ENCODE data around the gene C1orf159. TPM values are rescaled to one million over a fixed set of nuclear protein-coding genes. Genes with fewer than 3 reads are reported as not detected.

Gene C1orf159
- polyA plus RNA-seq, 1 donor (not counting 4 experiments of a cell fraction or from before 2014, with no cell fraction given) = 6.1 TPM

GRCh38 chr1:1075148-1075935, 40.5 kb downstream of the C1orf159 start:
- DNase-seq (ENCODE audit: low read depth, low spot score) (no peak), FAIRE-seq (no peak)
- H3K4me1 ChIP-seq (ENCODE audit: control insufficient read depth, extremely low read depth, insufficient read depth, low read length) = peaks cover 26% of the 10 kb centered on the region
- H3K36me3 ChIP-seq (ENCODE audit: control insufficient read depth in 2 of 2, extremely low read depth in 1 of 2, insufficient read depth in 2 of 2, low read length in 2 of 2) = no peaks in the 10 kb centered on the region
- no peaks in the 10 kb centered on the region for H4K20me1 ChIP-seq (ENCODE audit: control insufficient read depth, extremely low read depth, insufficient read depth, low read length)
- no peak overlapping the region for H2AFZ ChIP-seq (ENCODE audit: control insufficient read depth, low read length)
- H3K27me3 ChIP-seq (ENCODE audit: control insufficient read depth, extremely low read depth, insufficient read depth, low read length) = peaks cover 10% of the 10 kb centered on the region
- no peaks in the 10 kb centered on the region for H3K9me1 ChIP-seq (ENCODE audit: control insufficient read depth, extremely low read depth, insufficient read depth, low read length)
- no peaks in the 10 kb centered on the region for H3K79me2 ChIP-seq (ENCODE audit: control insufficient read depth, insufficient read depth, low read length)
- no peak overlapping the region for H3K4me2 ChIP-seq (ENCODE audit: control insufficient read depth, extremely low read depth, insufficient read depth, low read depth, low read length)
- H3K4me3 ChIP-seq (ENCODE audit: control insufficient read depth in 2 of 3, extremely low read depth in 1 of 3, insufficient read depth in 2 of 3, low read depth in 1 of 3, low read length in 3 of 3) = no peak overlapping the region
- H3K9me3 ChIP-seq (ENCODE audit: control insufficient read depth, low read depth, low read length) = no peaks in the 10 kb centered on the region
- no peak overlapping the region for H3K9ac ChIP-seq (ENCODE audit: control insufficient read depth, extremely low read depth, insufficient read depth, low read length)
- TF ChIP-seq, protein P1, sequence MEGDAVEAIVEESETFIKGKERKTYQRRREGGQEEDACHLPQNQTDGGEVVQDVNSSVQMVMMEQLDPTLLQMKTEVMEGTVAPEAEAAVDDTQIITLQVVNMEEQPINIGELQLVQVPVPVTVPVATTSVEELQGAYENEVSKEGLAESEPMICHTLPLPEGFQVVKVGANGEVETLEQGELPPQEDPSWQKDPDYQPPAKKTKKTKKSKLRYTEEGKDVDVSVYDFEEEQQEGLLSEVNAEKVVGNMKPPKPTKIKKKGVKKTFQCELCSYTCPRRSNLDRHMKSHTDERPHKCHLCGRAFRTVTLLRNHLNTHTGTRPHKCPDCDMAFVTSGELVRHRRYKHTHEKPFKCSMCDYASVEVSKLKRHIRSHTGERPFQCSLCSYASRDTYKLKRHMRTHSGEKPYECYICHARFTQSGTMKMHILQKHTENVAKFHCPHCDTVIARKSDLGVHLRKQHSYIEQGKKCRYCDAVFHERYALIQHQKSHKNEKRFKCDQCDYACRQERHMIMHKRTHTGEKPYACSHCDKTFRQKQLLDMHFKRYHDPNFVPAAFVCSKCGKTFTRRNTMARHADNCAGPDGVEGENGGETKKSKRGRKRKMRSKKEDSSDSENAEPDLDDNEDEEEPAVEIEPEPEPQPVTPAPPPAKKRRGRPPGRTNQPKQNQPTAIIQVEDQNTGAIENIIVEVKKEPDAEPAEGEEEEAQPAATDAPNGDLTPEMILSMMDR (optimal IDR thresholded peaks at IDR 0.05 in 1 of 3, IDR thresholded peaks at IDR 0.05 in 1 of 3, conservative IDR thresholded peaks at IDR 0.05 in 1 of 3; ENCODE audit: extremely low read depth in 1 of 3, insufficient read depth in 2 of 3, low read length in 3 of 3) = no peak
- no peak for TF ChIP-seq EZH2 (IDR thresholded peaks at IDR 0.05; ENCODE audit: low read length)
- no peak overlapping the region for H3K27ac ChIP-seq (ENCODE audit: control insufficient read depth, insufficient read depth, low read length)
- dilution Hi-C loops (cut with MboI; ENCODE audit: extremely low pct_ligation_motif_present, low sequenced_read_pairs) = no loop called here

DNA sequence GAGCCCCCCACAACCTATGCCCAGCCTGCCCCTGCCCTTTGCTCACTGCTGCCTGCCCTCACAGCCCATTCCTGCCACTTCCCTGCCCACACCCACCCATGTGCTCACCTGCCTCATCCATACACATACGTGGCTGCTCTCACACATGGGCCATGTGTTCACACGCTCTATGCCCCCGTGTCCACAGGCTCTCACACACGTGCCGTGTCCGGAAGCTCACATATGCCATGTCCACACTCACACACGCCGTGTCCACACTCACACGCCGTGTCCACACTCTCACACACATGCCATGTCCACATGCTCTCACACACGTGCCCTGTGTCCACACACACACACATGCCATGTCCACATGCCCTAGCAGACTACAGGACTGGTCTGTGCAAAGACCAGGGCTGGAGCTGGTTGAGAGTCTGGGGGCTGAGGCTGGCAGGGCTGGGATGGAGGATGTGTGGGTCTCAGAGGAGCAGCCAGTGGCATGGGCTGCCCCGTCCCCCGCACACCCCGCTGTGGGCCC, 41.2 kb downstream of the C1orf159 start:
- H3K27ac ChIP-seq (ENCODE audit: control insufficient read depth, insufficient read depth, low read length) = no peak overlapping the region
- peak; percentile 56 for FAIRE-seq
- no peak overlapping the region for H3K4me3 ChIP-seq (ENCODE audit: control insufficient read depth in 2 of 3, extremely low read depth in 1 of 3, insufficient read depth in 2 of 3, low read depth in 1 of 3, low read length in 3 of 3)
- no peaks in the 10 kb centered on the region for H3K36me3 ChIP-seq (ENCODE audit: control insufficient read depth in 2 of 2, extremely low read depth in 1 of 2, insufficient read depth in 2 of 2, low read length in 2 of 2)
- H2AFZ ChIP-seq (ENCODE audit: control insufficient read depth, low read length) = no peak overlapping the region
- H3K9ac ChIP-seq (ENCODE audit: control insufficient read depth, extremely low read depth, insufficient read depth, low read length) = no peak overlapping the region
- no peak overlapping the region for H3K4me2 ChIP-seq (ENCODE audit: control insufficient read depth, extremely low read depth, insufficient read depth, low read depth, low read length)
- no peaks in the 10 kb centered on the region for H3K79me2 ChIP-seq (ENCODE audit: control insufficient read depth, insufficient read depth, low read length)
- no peaks in the 10 kb centered on the region for H3K9me3 ChIP-seq (ENCODE audit: control insufficient read depth, low read depth, low read length)
- DNase-seq (ENCODE audit: low read depth, low spot score) = no peak
- TF ChIP-seq EZH2 (IDR thresholded peaks at IDR 0.05; ENCODE audit: low read length) = no peak
- TF ChIP-seq, protein P1 (optimal IDR thresholded peaks at IDR 0.05 in 1 of 3, IDR thresholded peaks at IDR 0.05 in 1 of 3, conservative IDR thresholded peaks at IDR 0.05 in 1 of 3; ENCODE audit: extremely low read depth in 1 of 3, insufficient read depth in 2 of 3, low read length in 3 of 3) = no peak
- H3K9me1 ChIP-seq (ENCODE audit: control insufficient read depth, extremely low read depth, insufficient read depth, low read length) = no peaks in the 10 kb centered on the region
- H3K27me3 ChIP-seq (ENCODE audit: control insufficient read depth, extremely low read depth, insufficient read depth, low read length) = peaks cover 10% of the 10 kb centered on the region
- no peaks in the 10 kb centered on the region for H4K20me1 ChIP-seq (ENCODE audit: control insufficient read depth, extremely low read depth, insufficient read depth, low read length)
- dilution Hi-C loops (cut with MboI; ENCODE audit: extremely low pct_ligation_motif_present, low sequenced_read_pairs) = no loop called here
- H3K4me1 ChIP-seq (ENCODE audit: control insufficient read depth, extremely low read depth, insufficient read depth, low read length) = peaks cover 20% of the 10 kb centered on the region

Data from keratinocyte (primary cell).